CD4-positive, alpha-beta T cell treated with Interferon gamma for 1 hour (primary cell): ENCODE results near the gene PZP.

Experiments used
- DNase-seq: peaks from one replicate; pipeline ENCODE4 v3.0.0-alpha.2; 2020

The PZP gene

GRCh38 chr12:9122091-9122609 is 86.0 kb downstream of the PZP start:
- no peak for DNase-seq

GRCh38 chr12:9120487-9121184 is 87.6 kb downstream of the PZP start:
- DNase-seq, result no peak

GRCh38 chr12:9118158-9118557 is 90.0 kb downstream of the PZP start:
- DNase-seq, result peak; percentile 62

GRCh38 chr12:9115731-9116559 is 92.2 kb downstream of the PZP start, which contains the start of gene A2M:
Gene A2M (minus strand): TSS chr12:9115919. CDS start chr12:9115849, 70 bp downstream.
- no peak for DNase-seq

- DNase-seq, result no peak
Measured at GRCh38 chr12:9114946-9115345, 93.2 kb downstream of the PZP start.

GRCh38 chr12:9113987-9114309 is 94.2 kb downstream of the PZP start:
- DNase-seq, result no peak

GRCh38 chr12:9113296-9113986 is 94.8 kb downstream of the PZP start:
- DNase-seq, result no peak

GRCh38 chr12:9112076-9112853 is 95.9 kb downstream of the PZP start:
- DNase-seq, result no peak

GRCh38 chr12:9111525-9111924 is 96.7 kb downstream of the PZP start:
- DNase-seq, result no peak

- no peak for DNase-seq
Measured at GRCh38 chr12:9109737-9110491, 98.3 kb downstream of the PZP start.

GRCh38 chr12:9109213-9109522 is 99.0 kb downstream of the PZP start:
- no peak for DNase-seq

- DNase-seq, result no peak
Measured at GRCh38 chr12:9108504-9109212, 99.5 kb downstream of the PZP start.

- DNase-seq, result no peak
Measured at GRCh38 chr12:9107542-9107873, 100.7 kb downstream of the PZP start.

GRCh38 chr12:9106610-9107541 is 101.3 kb downstream of the PZP start:
- no peak for DNase-seq

GRCh38 chr12:9106067-9106466 is 102.1 kb downstream of the PZP start:
- no peak for DNase-seq

- no peak for DNase-seq
Measured at GRCh38 chr12:9104767-9105423, 103.3 kb downstream of the PZP start.

GRCh38 chr12:9104087-9104486 is 104.1 kb downstream of the PZP start:
- DNase-seq, result no peak

- DNase-seq, result no peak
Measured at GRCh38 chr12:9103050-9103849, 104.9 kb downstream of the PZP start.
